ENCODE results near the gene IRF3.

The IRF3 gene

DNA sequence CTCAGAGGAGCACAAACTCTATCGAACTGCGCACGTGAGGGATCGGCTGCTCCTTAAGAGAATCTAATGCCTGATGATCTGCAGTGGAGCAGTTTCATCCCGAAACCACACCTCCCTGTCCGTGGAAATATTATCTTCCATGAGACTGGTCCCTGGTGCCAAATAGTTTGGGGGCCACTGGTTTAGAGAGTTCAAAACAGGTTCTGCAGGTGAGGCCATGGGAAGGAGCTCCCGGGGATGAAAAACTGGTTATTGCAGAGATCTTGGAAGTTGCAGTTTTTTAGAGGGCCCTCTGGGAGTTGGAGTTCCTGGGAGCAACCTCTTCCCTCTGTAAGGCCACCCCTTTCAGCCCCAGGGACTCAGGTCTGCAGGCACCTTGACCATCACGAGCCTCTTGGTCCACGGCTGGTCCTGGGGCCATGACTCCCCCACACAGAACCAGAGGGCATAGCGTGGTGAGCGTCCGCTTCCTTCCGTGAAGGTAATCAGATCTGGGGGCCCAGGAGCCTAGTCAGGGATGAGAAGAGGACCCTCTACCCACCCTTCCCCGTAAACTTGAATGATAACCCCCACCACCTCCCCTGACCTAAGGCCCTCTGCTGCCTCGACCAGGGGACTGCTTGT lies 5.2 kb downstream of the IRF3 start:
- in situ Hi-C loops (cut with HindIII; ENCODE audit: low pct_ligation_motif_present, low sequenced_read_pairs): no loop called here
- DNase-seq: no peak
- Histone ChIP-seq H3K27me3 (replicated peaks) (no peaks in the 10 kb centered on the region), H3K4me3 (ENCODE audit: low read depth, low read length) (no peak overlapping the region), H3K27ac (no peak overlapping the region), H3K36me3 (replicated peaks) (peaks cover 70% of the 10 kb centered on the region)
- TF ChIP-seq, protein P1, sequence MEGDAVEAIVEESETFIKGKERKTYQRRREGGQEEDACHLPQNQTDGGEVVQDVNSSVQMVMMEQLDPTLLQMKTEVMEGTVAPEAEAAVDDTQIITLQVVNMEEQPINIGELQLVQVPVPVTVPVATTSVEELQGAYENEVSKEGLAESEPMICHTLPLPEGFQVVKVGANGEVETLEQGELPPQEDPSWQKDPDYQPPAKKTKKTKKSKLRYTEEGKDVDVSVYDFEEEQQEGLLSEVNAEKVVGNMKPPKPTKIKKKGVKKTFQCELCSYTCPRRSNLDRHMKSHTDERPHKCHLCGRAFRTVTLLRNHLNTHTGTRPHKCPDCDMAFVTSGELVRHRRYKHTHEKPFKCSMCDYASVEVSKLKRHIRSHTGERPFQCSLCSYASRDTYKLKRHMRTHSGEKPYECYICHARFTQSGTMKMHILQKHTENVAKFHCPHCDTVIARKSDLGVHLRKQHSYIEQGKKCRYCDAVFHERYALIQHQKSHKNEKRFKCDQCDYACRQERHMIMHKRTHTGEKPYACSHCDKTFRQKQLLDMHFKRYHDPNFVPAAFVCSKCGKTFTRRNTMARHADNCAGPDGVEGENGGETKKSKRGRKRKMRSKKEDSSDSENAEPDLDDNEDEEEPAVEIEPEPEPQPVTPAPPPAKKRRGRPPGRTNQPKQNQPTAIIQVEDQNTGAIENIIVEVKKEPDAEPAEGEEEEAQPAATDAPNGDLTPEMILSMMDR (IDR thresholded peaks at IDR 0.05; ENCODE audit: low read depth, low read length, missing control alignments): no peak

DNA sequence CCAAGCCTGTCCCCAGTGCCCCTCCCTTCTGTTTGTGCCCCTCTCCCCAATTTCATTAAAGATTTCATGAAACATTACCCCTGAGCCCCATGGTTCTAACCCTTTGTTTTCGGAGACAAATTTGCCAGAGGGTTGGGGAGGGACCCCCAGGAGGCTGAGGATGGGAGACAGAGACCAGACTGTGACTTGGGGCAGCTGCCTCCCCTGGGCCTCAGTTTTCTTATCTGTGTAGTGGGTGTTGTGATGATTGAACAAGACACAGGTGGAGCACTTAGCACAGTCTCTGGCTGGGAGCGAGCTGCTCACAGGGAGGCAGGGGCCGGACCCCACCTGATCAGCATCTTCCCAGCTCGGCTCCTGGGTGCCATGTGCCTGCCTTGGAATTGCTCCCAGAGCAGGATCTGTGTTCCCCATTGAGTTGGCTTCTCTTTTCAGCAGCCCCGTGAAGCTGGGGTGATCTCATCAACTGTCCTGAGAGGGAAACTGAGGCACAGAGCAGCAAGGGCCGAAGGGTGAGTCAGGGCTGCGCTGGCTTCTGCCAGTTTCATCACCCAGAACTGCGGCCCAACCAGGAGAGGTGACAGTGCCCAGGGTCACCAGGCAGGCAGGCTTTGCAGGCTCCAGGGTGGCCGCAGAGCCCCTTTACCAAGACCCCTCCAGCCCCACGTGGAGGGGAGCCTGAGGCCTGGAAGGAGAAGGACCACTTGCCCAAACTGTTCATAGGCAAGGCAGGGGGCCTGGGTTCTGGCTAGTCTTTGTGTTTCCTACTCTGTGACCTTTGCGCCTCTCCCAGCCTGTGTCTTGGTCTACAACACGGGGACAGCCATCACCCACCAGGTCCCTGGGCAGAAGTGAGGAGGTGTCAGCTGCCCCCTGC lies 6.9 kb downstream of the IRF3 start:
- Histone ChIP-seq H3K36me3 (replicated peaks) (peaks cover 85% of the 10 kb centered on the region), H3K4me3 (ENCODE audit: low read depth, low read length) (no peak overlapping the region), H3K27me3 (replicated peaks) (no peaks in the 10 kb centered on the region), H3K27ac (no peak overlapping the region)
- DNase-seq: no peak
- in situ Hi-C loops (cut with HindIII; ENCODE audit: low pct_ligation_motif_present, low sequenced_read_pairs): no loop called here
- TF ChIP-seq, protein P1 (IDR thresholded peaks at IDR 0.05; ENCODE audit: low read depth, low read length, missing control alignments): no peak

DNA sequence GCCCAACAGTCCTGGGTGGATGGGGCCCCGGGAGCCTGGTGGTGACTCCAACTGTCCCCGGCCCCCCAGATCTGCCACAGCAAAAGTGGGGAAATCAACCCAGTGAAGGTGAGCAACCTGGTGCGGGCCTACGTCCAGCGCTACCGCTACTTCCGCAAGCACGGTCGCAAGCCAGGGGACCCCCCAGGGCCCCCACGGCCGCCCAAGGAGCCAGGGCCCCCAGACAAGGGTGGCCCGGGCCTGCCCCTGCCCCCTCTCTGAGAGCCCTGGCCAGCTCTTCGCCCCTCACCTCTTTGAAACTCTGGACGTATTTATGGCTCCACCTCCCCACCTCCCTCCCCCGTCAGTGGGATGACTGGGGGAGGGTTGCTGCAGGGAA lies 7.5 kb downstream of the IRF3 start:
- no peaks in the 10 kb centered on the region for H3K27me3 ChIP-seq (replicated peaks)
- TF ChIP-seq, protein P1 (IDR thresholded peaks at IDR 0.05; ENCODE audit: low read depth, low read length, missing control alignments): no peak
- no peak for DNase-seq
- H3K27ac ChIP-seq: no peak overlapping the region
- no peak overlapping the region for H3K4me3 ChIP-seq (ENCODE audit: low read depth, low read length)
- in situ Hi-C loops (cut with HindIII; ENCODE audit: low pct_ligation_motif_present, low sequenced_read_pairs): no loop called here
- peaks cover 90% of the 10 kb centered on the region for H3K36me3 ChIP-seq (replicated peaks)

DNA sequence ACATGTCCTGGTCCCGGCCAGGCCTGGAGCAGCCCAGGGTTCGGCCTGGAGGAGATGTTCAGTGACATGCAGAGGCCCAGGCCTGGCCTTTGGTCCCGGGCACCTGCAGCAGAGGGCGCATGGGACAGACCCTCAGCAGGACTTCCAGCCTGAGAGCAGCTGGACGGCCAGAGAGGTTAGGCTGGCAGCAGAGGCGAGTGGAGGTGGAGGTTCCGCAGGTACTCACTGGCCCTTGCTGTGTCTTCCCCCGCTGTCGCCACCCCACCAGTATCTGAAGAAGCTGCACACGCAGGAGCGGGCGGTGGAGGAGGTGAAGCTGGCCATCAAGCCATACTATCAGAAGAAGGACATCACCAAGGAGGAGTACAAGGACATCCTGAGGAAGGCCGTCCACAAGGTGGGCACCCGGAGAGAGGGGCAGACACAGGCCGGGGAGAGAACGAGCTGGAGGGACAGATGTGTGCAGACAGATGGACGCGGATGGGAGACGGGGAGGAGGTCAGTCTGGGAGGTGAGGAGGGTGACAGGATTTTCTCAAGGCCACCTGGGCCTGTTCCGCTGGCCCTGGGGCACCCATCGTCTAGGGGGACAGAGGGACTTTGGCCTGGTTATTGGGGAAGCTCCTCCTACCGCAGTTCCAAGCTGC lies 8.0 kb downstream of the IRF3 start:
- no peak for DNase-seq
- in situ Hi-C loops (cut with HindIII; ENCODE audit: low pct_ligation_motif_present, low sequenced_read_pairs): no loop called here
- no peak overlapping the region for H3K4me3 ChIP-seq (ENCODE audit: low read depth, low read length)
- no peak overlapping the region for H3K27ac ChIP-seq
- H3K36me3 ChIP-seq (replicated peaks): peaks cover 89% of the 10 kb centered on the region
- no peaks in the 10 kb centered on the region for H3K27me3 ChIP-seq (replicated peaks)
- TF ChIP-seq, protein P1 (IDR thresholded peaks at IDR 0.05; ENCODE audit: low read depth, low read length, missing control alignments): no peak

DNA sequence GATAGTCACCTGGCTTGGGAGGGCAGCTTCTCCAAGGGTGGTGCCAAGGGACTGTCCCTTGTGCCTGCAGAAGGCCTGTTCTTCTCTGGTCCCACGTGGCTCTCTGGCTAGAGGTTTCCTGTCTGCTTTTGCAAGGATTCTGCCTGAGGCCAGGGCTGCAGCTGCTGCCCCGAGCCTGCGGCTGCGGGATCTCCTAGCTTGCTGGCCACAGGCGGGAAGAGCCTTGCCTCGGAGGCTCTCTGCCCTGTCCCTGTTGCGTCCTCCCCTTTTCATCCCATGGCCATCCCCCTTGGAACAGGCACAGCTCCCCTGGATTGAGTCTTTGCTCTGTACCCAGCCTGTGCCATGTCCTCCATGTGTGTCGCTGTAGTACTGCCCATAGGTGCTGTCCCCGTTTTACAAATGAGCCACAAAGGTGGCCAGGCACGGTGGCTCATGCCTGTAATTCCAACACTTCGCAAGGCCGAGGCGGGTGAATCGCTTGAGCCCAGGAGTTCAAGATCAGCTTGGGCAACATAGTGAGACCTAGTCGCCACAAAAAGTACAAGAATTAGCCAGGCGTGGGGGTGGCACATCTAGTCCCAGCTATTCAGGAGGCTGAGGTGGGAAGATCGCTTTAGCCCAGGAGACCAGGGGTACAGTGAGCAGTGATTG lies 9.1 kb downstream of the IRF3 start:
- in situ Hi-C loops (cut with HindIII; ENCODE audit: low pct_ligation_motif_present, low sequenced_read_pairs): no loop called here
- Histone ChIP-seq H3K4me3 (ENCODE audit: low read depth, low read length) (no peak overlapping the region), H3K27ac (no peak overlapping the region), H3K36me3 (replicated peaks) (peaks cover 84% of the 10 kb centered on the region), H3K27me3 (replicated peaks) (no peaks in the 10 kb centered on the region)
- DNase-seq: no peak
- TF ChIP-seq, protein P1 (IDR thresholded peaks at IDR 0.05; ENCODE audit: low read depth, low read length, missing control alignments): no peak
